WTC11 (cell line): ENCODE data around the gene ZDHHC1. TPM values are rescaled to one million over a fixed set of nuclear protein-coding genes. Genes with fewer than 3 reads are reported as not detected.

ENCODE experiments used
- ATAC-seq: fragments of 200-7000 bp; cut with Tn5 transposase; 2 replicates; pipeline ENCODE4 v1.10.0; 2021; ENCODE audit warnings: mild to moderate bottlenecking, moderate library complexity
- CTCF ChIA-PET: fragments of 300-600 bp; sonication (Branson Sonifier 250); formaldehyde crosslinking; loops from one replicate; lab custom pipeline; 2021; ENCODE audit warnings: antibody characterized with exemption; lab: Charles Lee
- POLR2A ChIA-PET: fragments of 350-600 bp; sonication (Branson Sonifier 250); formaldehyde crosslinking; loops from one replicate; lab custom pipeline; 2021; ENCODE audit warnings: antibody characterized with exemption; lab: Charles Lee
- DNase-seq: peaks from one replicate; pipeline ENCODE4 v3.0.0; 2021; ENCODE audit warnings: low spot score
- H3K27ac Mint-ChIP-seq: 2 replicates; pipeline ENCODE4 v1.8.0; 2021; ENCODE audit warnings: mixed read lengths
- H3K27me3 Mint-ChIP-seq: 2 replicates; pipeline ENCODE4 v1.8.0; 2021; ENCODE audit warnings: low read depth, mild to moderate bottlenecking, moderate library complexity, mixed read lengths
- H3K36me3 Mint-ChIP-seq: 2 replicates; pipeline ENCODE4 v1.8.0; 2021; ENCODE audit warnings: mixed read lengths
- H3K4me1 Mint-ChIP-seq: 2 replicates; pipeline ENCODE4 v1.8.0; 2022; ENCODE audit warnings: mixed read lengths
- H3K4me3 Mint-ChIP-seq: 2 replicates; pipeline ENCODE4 v1.8.0; 2021; ENCODE audit warnings: mild to moderate bottlenecking, moderate library complexity, mixed read lengths
- H3K9me3 Mint-ChIP-seq: 2 replicates; pipeline ENCODE4 v1.8.0; 2021; ENCODE audit warnings: mixed read lengths
- CREB1 ChIP-seq: sonication (generic); formaldehyde crosslinking; IDR thresholded peaks from 2 replicates; pipeline ENCODE4 v1.8.0; 2023; ENCODE audit warnings: mild to moderate bottlenecking, missing genetic modification reagents
- ELF4 ChIP-seq: sonication (generic); formaldehyde crosslinking; IDR thresholded peaks from 2 replicates; pipeline ENCODE4 v1.8.1; 2022; ENCODE audit warnings: low read depth, mild to moderate bottlenecking, moderate library complexity, missing genetic modification reagents
- EMX1 ChIP-seq: fragments of 250-450 bp; sonication (Bioruptor Pico); IDR thresholded peaks from 2 replicates; pipeline ENCODE4 v1.8.0; 2021; ENCODE audit warnings: mild to moderate bottlenecking
- FOXP1 ChIP-seq: sonication (generic); formaldehyde crosslinking; IDR thresholded peaks from 2 replicates; pipeline ENCODE4 v1.8.0; 2022; ENCODE audit warnings: missing genetic modification reagents, mild to moderate bottlenecking, moderate library complexity, borderline replicate concordance
- GRHL2 ChIP-seq: fragments of 250-450 bp; sonication (Bioruptor Pico); IDR thresholded peaks from 2 replicates; pipeline ENCODE4 v1.8.0; 2022; ENCODE audit warnings: mild to moderate bottlenecking, moderate library complexity; ENCODE audit not compliant: insufficient replicate concordance, severe bottlenecking
- GTF2I ChIP-seq: fragments of 250-450 bp; sonication (Bioruptor Pico); conservative IDR thresholded peaks from 2 replicates; pipeline ENCODE4 v1.4.0; 2021; ENCODE audit warnings: mild to moderate bottlenecking
- JAZF1 ChIP-seq: fragments of 250-450 bp; sonication (Bioruptor Pico); IDR thresholded peaks from 2 replicates; pipeline ENCODE4 v1.9.0; 2021; ENCODE audit warnings: moderate library complexity, mild to moderate bottlenecking, inconsistent platforms
- KAT7 ChIP-seq: sonication (generic); formaldehyde crosslinking; IDR thresholded peaks from 2 replicates; pipeline ENCODE4 v1.8.1; 2023; ENCODE audit warnings: missing genetic modification reagents, mild to moderate bottlenecking, borderline replicate concordance
- MXD4 ChIP-seq: fragments of 250-450 bp; sonication (Bioruptor Pico); IDR thresholded peaks from 2 replicates; pipeline ENCODE4 v1.8.0; 2021; ENCODE audit warnings: mild to moderate bottlenecking, moderate library complexity, borderline replicate concordance
- NFATC4 ChIP-seq: fragments of 250-450 bp; sonication (Bioruptor Pico); IDR thresholded peaks from 2 replicates; pipeline ENCODE4 v1.9.0; 2021; ENCODE audit warnings: mild to moderate bottlenecking
- NR1H2 ChIP-seq: sonication (generic); formaldehyde crosslinking; IDR thresholded peaks from 2 replicates; pipeline ENCODE4 v1.9.0; 2021; ENCODE audit warnings: mild to moderate bottlenecking, moderate library complexity, missing genetic modification reagents
- TEAD1 ChIP-seq: sonication (generic); formaldehyde crosslinking; IDR thresholded peaks from 2 replicates; pipeline ENCODE4 v1.8.0; 2022; ENCODE audit warnings: mild to moderate bottlenecking, missing genetic modification reagents
- TEAD4 ChIP-seq: sonication (generic); formaldehyde crosslinking; IDR thresholded peaks from 2 replicates; pipeline ENCODE4 v1.8.0; 2022; ENCODE audit warnings: mild to moderate bottlenecking, missing genetic modification reagents
- ZBTB21 ChIP-seq: sonication (generic); formaldehyde crosslinking; IDR thresholded peaks from 2 replicates; pipeline ENCODE4 v1.8.1; 2023; ENCODE audit warnings: mild to moderate bottlenecking, missing genetic modification reagents, borderline replicate concordance
- ZNF121 ChIP-seq: sonication (generic); formaldehyde crosslinking; IDR thresholded peaks from 2 replicates; pipeline ENCODE4 v1.8.0; 2023; ENCODE audit warnings: missing genetic modification reagents
- ZNF138 ChIP-seq: sonication (generic); formaldehyde crosslinking; conservative IDR thresholded peaks from 2 replicates; pipeline ENCODE4 v1.8.1; 2022; ENCODE audit warnings: mild to moderate bottlenecking, moderate library complexity, missing genetic modification reagents
- ZNF263 ChIP-seq: sonication (generic); formaldehyde crosslinking; IDR thresholded peaks from 2 replicates; pipeline ENCODE4 v1.8.1; 2022; ENCODE audit warnings: low read depth, mild to moderate bottlenecking, moderate library complexity, missing genetic modification reagents
- ZNF396 ChIP-seq: fragments of 250-450 bp; sonication (Bioruptor Pico); IDR thresholded peaks from 2 replicates; pipeline ENCODE4 v1.8.0; 2021; ENCODE audit warnings: mild to moderate bottlenecking, moderate library complexity, borderline replicate concordance
- ZNF416 ChIP-seq: fragments of 250-450 bp; sonication (Bioruptor Pico); IDR thresholded peaks from 2 replicates; pipeline ENCODE4 v1.9.0; 2021; ENCODE audit warnings: mild to moderate bottlenecking, inconsistent platforms
- ZNF671 ChIP-seq: fragments of 250-450 bp; sonication (Bioruptor Pico); IDR thresholded peaks from 2 replicates; pipeline ENCODE4 v1.8.0; 2021; ENCODE audit warnings: mild to moderate bottlenecking
- total RNA-seq: library from RNA; stranded (reverse); gene quantifications from 3 replicates; pipeline ENCODE4 v1.2.3, GENCODE V29; 2021
- TF ChIP-seq, protein P1 (sequence below): fragments of 250-450 bp; sonication (Bioruptor Pico); IDR thresholded peaks from 2 replicates; pipeline ENCODE4 v1.9.0; 2021; ENCODE audit warnings: mild to moderate bottlenecking, borderline replicate concordance
- TF ChIP-seq, protein P2 (sequence below): fragments of 200-600 bp; IDR thresholded peaks from 2 replicates; pipeline ENCODE4 v1.8.0; 2022; ENCODE audit warnings: antibody characterized with exemption
- TF ChIP-seq, protein P3 (sequence below): sonication (generic); formaldehyde crosslinking; conservative IDR thresholded peaks from 2 replicates; pipeline ENCODE4 v1.8.1; 2022; ENCODE audit warnings: mild to moderate bottlenecking, missing genetic modification reagents
- TF ChIP-seq, protein P4 (sequence below): sonication (generic); formaldehyde crosslinking; IDR thresholded peaks from 2 replicates; pipeline ENCODE4 v1.8.1; 2023; ENCODE audit warnings: mild to moderate bottlenecking, missing genetic modification reagents, moderate library complexity
- TF ChIP-seq, protein P5 (sequence below): sonication (generic); formaldehyde crosslinking; IDR thresholded peaks from 2 replicates; pipeline ENCODE4 v1.8.0; 2022; ENCODE audit warnings: missing genetic modification reagents

The ZDHHC1 gene
- total RNA-seq, 1 experiment from 2014 or later: 4.2 TPM

DNA sequence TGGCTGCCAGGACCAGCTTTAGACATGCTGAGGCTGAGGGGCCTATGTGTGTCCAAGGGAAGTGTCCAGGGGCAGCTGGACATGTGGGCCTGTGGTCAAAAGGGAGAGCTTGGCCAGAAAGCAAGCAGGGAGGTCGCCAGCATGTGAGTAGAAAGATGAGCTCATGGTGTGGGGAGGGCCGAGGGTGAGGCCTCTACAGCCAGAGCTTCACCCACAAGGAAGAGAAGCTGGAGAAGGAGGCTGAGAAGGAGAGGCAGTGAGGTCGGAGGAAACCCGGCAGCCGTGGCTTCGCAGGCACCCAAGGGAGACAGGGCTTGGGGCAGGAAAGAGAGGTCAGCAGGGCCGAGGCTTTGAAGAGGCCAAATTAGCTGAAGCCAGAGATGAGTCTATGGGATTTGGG, 10.7 kb upstream of the ZDHHC1 start (continued):
- TF ChIP-seq, protein P1, sequence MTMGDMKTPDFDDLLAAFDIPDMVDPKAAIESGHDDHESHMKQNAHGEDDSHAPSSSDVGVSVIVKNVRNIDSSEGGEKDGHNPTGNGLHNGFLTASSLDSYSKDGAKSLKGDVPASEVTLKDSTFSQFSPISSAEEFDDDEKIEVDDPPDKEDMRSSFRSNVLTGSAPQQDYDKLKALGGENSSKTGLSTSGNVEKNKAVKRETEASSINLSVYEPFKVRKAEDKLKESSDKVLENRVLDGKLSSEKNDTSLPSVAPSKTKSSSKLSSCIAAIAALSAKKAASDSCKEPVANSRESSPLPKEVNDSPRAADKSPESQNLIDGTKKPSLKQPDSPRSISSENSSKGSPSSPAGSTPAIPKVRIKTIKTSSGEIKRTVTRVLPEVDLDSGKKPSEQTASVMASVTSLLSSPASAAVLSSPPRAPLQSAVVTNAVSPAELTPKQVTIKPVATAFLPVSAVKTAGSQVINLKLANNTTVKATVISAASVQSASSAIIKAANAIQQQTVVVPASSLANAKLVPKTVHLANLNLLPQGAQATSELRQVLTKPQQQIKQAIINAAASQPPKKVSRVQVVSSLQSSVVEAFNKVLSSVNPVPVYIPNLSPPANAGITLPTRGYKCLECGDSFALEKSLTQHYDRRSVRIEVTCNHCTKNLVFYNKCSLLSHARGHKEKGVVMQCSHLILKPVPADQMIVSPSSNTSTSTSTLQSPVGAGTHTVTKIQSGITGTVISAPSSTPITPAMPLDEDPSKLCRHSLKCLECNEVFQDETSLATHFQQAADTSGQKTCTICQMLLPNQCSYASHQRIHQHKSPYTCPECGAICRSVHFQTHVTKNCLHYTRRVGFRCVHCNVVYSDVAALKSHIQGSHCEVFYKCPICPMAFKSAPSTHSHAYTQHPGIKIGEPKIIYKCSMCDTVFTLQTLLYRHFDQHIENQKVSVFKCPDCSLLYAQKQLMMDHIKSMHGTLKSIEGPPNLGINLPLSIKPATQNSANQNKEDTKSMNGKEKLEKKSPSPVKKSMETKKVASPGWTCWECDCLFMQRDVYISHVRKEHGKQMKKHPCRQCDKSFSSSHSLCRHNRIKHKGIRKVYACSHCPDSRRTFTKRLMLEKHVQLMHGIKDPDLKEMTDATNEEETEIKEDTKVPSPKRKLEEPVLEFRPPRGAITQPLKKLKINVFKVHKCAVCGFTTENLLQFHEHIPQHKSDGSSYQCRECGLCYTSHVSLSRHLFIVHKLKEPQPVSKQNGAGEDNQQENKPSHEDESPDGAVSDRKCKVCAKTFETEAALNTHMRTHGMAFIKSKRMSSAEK: no peak
- TF ChIP-seq GTF2I (CRISPR knock-in tag): no peak
- TF ChIP-seq ZNF671 (CRISPR knock-in tag): no peak
- no peak for TF ChIP-seq TEAD1
- no peak for TF ChIP-seq FOXP1 (CRISPR knock-in tag)
- no peak for TF ChIP-seq TEAD4 (CRISPR knock-in tag)
- TF ChIP-seq KAT7 (CRISPR knock-in tag): no peak

DNA sequence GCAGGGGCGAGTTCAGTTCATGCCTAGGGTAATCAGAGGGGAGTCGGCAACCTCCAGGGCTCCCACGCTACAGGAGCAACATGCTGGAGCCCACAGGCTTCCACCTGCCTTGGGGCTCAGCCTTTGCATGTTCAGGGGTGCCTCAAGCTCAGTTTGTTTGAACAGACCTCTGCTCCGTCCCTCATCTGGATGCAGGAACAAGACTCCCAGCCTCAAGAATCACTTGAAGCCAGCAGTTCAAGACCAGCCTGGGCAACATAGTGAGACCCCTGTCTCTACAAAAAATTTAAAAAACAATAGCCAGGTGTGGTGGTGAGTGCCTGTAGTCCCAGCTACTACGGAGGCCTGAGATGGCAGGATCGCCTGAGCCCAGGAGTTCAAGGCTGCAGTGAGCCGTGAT, 9.7 kb upstream of the ZDHHC1 start:
- H3K4me3 Mint-ChIP-seq: no peak overlapping the region
- CTCF ChIA-PET: interaction anchor here (1.0 to 10.4 kb wide), 9 partner anchors 9 to 165 kb away, joined by 3 to 234 read pairs (median 13); partner anchors contain the start of genes ATP6V0D1 and TPPP3
- POLR2A ChIA-PET: no interaction called here

DNA sequence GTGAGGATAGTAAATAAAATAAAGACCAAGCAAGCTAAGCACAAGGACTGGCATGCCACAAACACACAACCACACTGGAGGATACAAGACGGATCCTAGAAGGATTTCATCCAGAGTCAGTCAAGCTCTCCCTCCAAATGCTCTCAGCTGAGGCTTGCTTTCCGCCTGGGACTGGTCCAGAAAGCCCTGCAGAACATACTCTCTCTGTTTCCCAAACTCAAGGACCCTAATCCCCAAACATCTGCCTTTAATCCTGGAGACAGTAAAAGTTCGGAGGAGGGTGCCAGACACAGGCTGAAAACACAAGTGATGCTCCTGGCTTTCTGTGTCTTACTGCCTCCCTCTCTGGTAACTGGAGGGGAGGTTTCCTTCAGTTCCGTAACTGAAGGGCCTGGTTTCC, 9.3 kb upstream of the ZDHHC1 start:
- peak overlapping the region; percentile 97 for H3K27ac Mint-ChIP-seq
- CTCF ChIA-PET: interaction anchor here (1.0 to 10.4 kb wide), 10 partner anchors 9 to 241 kb away, joined by 3 to 234 read pairs (median 10); partner anchors contain the start of genes ATP6V0D1, TPPP3 and ZDHHC1
- peaks cover 88% of the 10 kb centered on the region for H3K4me1 Mint-ChIP-seq
- no peaks in the 10 kb centered on the region for H3K9me3 Mint-ChIP-seq
- ATAC-seq: no peak
- H3K4me3 Mint-ChIP-seq: 0 out of 2 replicates have a peak overlapping the region, but pooled peaks have one; percentile 51
- H3K36me3 Mint-ChIP-seq: no peaks in the 10 kb centered on the region
- H3K27me3 Mint-ChIP-seq: peaks cover 12% of the 10 kb centered on the region
- POLR2A ChIA-PET: no interaction called here
- DNase-seq: no peak
- TF ChIP-seq GRHL2 (CRISPR knock-in tag) (no peak), MXD4 (CRISPR knock-in tag) (no peak), ZNF396 (CRISPR knock-in tag) (no peak), EMX1 (CRISPR knock-in tag) (no peak), TEAD1 (no peak), CREB1 (CRISPR knock-in tag) (no peak), FOXP1 (CRISPR knock-in tag) (no peak), ZBTB21 (no peak), ELF4 (CRISPR knock-in tag) (no peak), NFATC4 (no peak), NR1H2 (no peak), ZNF138 (CRISPR knock-in tag) (no peak), ZNF416 (no peak), ZNF263 (CRISPR knock-in tag) (no peak), JAZF1 (CRISPR knock-in tag) (no peak)
- TF ChIP-seq, protein P2, sequence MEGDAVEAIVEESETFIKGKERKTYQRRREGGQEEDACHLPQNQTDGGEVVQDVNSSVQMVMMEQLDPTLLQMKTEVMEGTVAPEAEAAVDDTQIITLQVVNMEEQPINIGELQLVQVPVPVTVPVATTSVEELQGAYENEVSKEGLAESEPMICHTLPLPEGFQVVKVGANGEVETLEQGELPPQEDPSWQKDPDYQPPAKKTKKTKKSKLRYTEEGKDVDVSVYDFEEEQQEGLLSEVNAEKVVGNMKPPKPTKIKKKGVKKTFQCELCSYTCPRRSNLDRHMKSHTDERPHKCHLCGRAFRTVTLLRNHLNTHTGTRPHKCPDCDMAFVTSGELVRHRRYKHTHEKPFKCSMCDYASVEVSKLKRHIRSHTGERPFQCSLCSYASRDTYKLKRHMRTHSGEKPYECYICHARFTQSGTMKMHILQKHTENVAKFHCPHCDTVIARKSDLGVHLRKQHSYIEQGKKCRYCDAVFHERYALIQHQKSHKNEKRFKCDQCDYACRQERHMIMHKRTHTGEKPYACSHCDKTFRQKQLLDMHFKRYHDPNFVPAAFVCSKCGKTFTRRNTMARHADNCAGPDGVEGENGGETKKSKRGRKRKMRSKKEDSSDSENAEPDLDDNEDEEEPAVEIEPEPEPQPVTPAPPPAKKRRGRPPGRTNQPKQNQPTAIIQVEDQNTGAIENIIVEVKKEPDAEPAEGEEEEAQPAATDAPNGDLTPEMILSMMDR: no peak
- TF ChIP-seq, protein P3, sequence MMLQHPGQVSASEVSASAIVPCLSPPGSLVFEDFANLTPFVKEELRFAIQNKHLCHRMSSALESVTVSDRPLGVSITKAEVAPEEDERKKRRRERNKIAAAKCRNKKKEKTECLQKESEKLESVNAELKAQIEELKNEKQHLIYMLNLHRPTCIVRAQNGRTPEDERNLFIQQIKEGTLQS (CRISPR knock-in tag): no peak
- TF ChIP-seq, protein P4, sequence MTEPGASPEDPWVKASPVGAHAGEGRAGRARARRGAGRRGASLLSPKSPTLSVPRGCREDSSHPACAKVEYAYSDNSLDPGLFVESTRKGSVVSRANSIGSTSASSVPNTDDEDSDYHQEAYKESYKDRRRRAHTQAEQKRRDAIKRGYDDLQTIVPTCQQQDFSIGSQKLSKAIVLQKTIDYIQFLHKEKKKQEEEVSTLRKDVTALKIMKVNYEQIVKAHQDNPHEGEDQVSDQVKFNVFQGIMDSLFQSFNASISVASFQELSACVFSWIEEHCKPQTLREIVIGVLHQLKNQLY (CRISPR knock-in tag): no peak
- TF ChIP-seq, protein P5, sequence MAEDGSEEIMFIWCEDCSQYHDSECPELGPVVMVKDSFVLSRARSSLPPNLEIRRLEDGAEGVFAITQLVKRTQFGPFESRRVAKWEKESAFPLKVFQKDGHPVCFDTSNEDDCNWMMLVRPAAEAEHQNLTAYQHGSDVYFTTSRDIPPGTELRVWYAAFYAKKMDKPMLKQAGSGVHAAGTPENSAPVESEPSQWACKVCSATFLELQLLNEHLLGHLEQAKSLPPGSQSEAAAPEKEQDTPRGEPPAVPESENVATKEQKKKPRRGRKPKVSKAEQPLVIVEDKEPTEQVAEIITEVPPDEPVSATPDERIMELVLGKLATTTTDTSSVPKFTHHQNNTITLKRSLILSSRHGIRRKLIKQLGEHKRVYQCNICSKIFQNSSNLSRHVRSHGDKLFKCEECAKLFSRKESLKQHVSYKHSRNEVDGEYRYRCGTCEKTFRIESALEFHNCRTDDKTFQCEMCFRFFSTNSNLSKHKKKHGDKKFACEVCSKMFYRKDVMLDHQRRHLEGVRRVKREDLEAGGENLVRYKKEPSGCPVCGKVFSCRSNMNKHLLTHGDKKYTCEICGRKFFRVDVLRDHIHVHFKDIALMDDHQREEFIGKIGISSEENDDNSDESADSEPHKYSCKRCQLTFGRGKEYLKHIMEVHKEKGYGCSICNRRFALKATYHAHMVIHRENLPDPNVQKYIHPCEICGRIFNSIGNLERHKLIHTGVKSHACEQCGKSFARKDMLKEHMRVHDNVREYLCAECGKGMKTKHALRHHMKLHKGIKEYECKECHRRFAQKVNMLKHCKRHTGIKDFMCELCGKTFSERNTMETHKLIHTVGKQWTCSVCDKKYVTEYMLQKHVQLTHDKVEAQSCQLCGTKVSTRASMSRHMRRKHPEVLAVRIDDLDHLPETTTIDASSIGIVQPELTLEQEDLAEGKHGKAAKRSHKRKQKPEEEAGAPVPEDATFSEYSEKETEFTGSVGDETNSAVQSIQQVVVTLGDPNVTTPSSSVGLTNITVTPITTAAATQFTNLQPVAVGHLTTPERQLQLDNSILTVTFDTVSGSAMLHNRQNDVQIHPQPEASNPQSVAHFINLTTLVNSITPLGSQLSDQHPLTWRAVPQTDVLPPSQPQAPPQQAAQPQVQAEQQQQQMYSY (CRISPR knock-in tag): no peak
- TF ChIP-seq, all 79 proteins: peak for 0

More for the DNA sequence above, 9.7 kb upstream of the ZDHHC1 start:
- H3K27ac Mint-ChIP-seq: no peak overlapping the region
- peaks cover 12% of the 10 kb centered on the region for H3K27me3 Mint-ChIP-seq
- TF ChIP-seq ZNF121 (CRISPR knock-in tag) (peak; percentile 97), EMX1 (CRISPR knock-in tag) (no peak)
- H3K4me1 Mint-ChIP-seq: peaks cover 85% of the 10 kb centered on the region
- H3K36me3 Mint-ChIP-seq: no peaks in the 10 kb centered on the region
- H3K9me3 Mint-ChIP-seq: no peaks in the 10 kb centered on the region
- ATAC-seq (no peak), DNase-seq (no peak)
